Gastrocnemius medialis (tissue), 4 donors: ENCODE results near the gene PLCG1. TPM values are rescaled to one million over a fixed set of nuclear protein-coding genes. Genes with fewer than 3 reads are reported as not detected.

Source experiments
- ATAC-seq, 2 donors: fragments of 150-250 bp; one replicate each; pipeline ENCODE4 v1.9.1; 2016
- DNase-seq, 2 donors: peaks; one replicate each; pipeline ENCODE4 v3.0.0-alpha.2; 2019
- H3K27ac ChIP-seq, 4 donors: fragments of 200-600 bp; sonication (generic); 1 replicate in 1 of 4; 2 replicates in 3 of 4; pipeline ENCODE4 v1.5.1; 2016 to 2018; ENCODE audit warnings: mild to moderate bottlenecking in 2 of 4, moderate library complexity in 1 of 4
- H3K27me3 ChIP-seq, 3 donors: fragments of 200-600 bp; sonication (generic) in 2 of 3; 1 replicate in 1 of 3; 2 replicates in 2 of 3; pipeline versions ENCODE4 v1.5.1 to v1.6.0; 2016 to 2019; ENCODE audit warnings: mild to moderate bottlenecking in 1 of 3, moderate library complexity in 1 of 3
- H3K36me3 ChIP-seq, 2 donors: fragments of 200-600 bp; sonication (generic) in 1 of 2; one replicate each; pipeline ENCODE4 v1.5.1; 2017 to 2018
- H3K4me1 ChIP-seq, 2 donors: fragments of 200-600 bp; sonication (generic) in 1 of 2; one replicate each; pipeline ENCODE4 v1.5.1; 2016 to 2017; ENCODE audit warnings: mild to moderate bottlenecking in 2 of 2
- H3K4me3 ChIP-seq, 4 donors: fragments of 200-600 bp; sonication (generic) in 3 of 4; 1 replicate in 1 of 4; 2 replicates in 3 of 4; pipeline ENCODE4 v1.5.1; 2016 to 2019; ENCODE audit warnings: mild to moderate bottlenecking in 2 of 4
- H3K9me3 ChIP-seq, 3 donors: fragments of 200-600 bp; sonication (generic) in 2 of 3; 1 replicate in 1 of 3; 2 replicates in 2 of 3; pipeline ENCODE4 v1.5.1; 2016 to 2019
- POLR2A ChIP-seq, 2 donors: fragments of 450-650 bp; IDR thresholded peaks; one replicate each; pipeline ENCODE4 v1.6.1; 2017; ENCODE audit warnings: antibody characterized with exemption in 2 of 2, mild to moderate bottlenecking in 2 of 2, moderate library complexity in 2 of 2
- in situ Hi-C, 4 donors: fragments of 200-750 bp; cut with MboI; loops; one replicate each; pipeline versions ENCODE4 v1.15.0 to v1.8.0; 2017; ENCODE audit warnings: low sequenced_read_pairs in 4 of 4
- intact Hi-C: fragments of 100-400 bp; cut with DNase I; formaldehyde crosslinking; loops from one replicate; pipeline ENCODE4 v1.15.1; 2023; ENCODE audit warnings: low total_unique reads
- total RNA-seq, 4 donors: library from RNA; depleted of rRNA; stranded (reverse); fragments of >200 nt; gene quantifications; one replicate each; pipeline versions ENCODE4 v1.1.0 to v1.2.3, GENCODE V29; 2016
- TF ChIP-seq, protein P1 (sequence below), 5 experiments: fragments of 450-650 bp in 3 of 5; fragments of 200-600 bp in 2 of 5; sonication (generic) in 2 of 5; IDR thresholded peaks in 4 of 5; conservative IDR thresholded peaks in 1 of 5; 1 replicate in 4 of 5; 2 replicates in 1 of 5; pipeline ENCODE4 v1.5.1; 2016 to 2019; ENCODE audit warnings: antibody characterized with exemption in 5 of 5, mild to moderate bottlenecking in 3 of 5, moderate library complexity in 3 of 5

The PLCG1 gene
- total RNA-seq, 4 donors from 2014 or later, result 19.9 to 58.0 (median 35.0) TPM

- H3K27me3 ChIP-seq, result no peaks in the 10 kb centered on the region
- in situ Hi-C loops, result no loop called here
- TF ChIP-seq POLR2A (IDR thresholded peaks at IDR 0.05), result no peak
- TF ChIP-seq, protein P1, sequence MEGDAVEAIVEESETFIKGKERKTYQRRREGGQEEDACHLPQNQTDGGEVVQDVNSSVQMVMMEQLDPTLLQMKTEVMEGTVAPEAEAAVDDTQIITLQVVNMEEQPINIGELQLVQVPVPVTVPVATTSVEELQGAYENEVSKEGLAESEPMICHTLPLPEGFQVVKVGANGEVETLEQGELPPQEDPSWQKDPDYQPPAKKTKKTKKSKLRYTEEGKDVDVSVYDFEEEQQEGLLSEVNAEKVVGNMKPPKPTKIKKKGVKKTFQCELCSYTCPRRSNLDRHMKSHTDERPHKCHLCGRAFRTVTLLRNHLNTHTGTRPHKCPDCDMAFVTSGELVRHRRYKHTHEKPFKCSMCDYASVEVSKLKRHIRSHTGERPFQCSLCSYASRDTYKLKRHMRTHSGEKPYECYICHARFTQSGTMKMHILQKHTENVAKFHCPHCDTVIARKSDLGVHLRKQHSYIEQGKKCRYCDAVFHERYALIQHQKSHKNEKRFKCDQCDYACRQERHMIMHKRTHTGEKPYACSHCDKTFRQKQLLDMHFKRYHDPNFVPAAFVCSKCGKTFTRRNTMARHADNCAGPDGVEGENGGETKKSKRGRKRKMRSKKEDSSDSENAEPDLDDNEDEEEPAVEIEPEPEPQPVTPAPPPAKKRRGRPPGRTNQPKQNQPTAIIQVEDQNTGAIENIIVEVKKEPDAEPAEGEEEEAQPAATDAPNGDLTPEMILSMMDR (IDR thresholded peaks at IDR 0.05 in 4 of 5, conservative IDR thresholded peaks at IDR 0.05 in 1 of 5), result no peak
- intact Hi-C loops, result no loop called here
- no peaks in the 10 kb centered on the region for H3K9me3 ChIP-seq
- H3K36me3 ChIP-seq, result peaks cover 0 to 5% of the 10 kb centered on the region in 2 donors
- no peak overlapping the region for H3K27ac ChIP-seq
- H3K4me3 ChIP-seq, result no peak overlapping the region
- H3K4me1 ChIP-seq, result peaks cover 23 to 34% of the 10 kb centered on the region in 2 donors
- DNase-seq (peak in 1 of 2 donors; percentile 8), ATAC-seq (no peak)
Measured at GRCh38 chr20:41183391-41183790, 46.0 kb downstream of the PLCG1 start.

DNA sequence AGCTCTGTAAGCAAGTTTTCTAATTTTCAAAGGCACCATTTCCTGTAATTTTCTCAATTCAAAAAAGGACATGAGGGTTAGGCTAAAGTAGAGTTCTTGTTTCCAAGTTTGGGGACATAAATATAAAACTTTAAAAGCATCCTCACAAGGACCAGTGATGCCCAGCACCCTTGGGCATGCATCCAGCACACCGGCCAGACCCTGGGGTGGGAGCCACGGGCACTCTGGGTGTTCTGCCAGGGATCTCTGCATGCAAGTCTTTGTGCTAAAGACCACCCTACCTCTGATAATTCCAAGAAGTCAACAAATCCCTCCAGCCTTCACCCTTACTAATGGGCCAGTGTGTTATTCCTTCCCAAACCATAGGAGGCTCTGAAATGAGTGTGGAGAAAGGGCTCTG lies 46.5 kb downstream of the PLCG1 start:
- H3K4me1 ChIP-seq, result peaks cover 18 to 30% of the 10 kb centered on the region in 2 donors
- in situ Hi-C loops (no loop called here), intact Hi-C loops (loop anchor here (2.0 kb wide), 1 partner anchor 49 kb away; no protein-coding TSS in a partner anchor)
- no peak overlapping the region for H3K4me3 ChIP-seq
- no peak for ATAC-seq
- H3K27ac ChIP-seq, result no peak overlapping the region
- peaks cover 0 to 5% of the 10 kb centered on the region in 2 donors for H3K36me3 ChIP-seq
- no peaks in the 10 kb centered on the region for H3K9me3 ChIP-seq
- H3K27me3 ChIP-seq, result no peaks in the 10 kb centered on the region
- no peak for DNase-seq
- TF ChIP-seq POLR2A (IDR thresholded peaks at IDR 0.05), result no peak
- TF ChIP-seq, protein P1 (IDR thresholded peaks at IDR 0.05 in 4 of 5, conservative IDR thresholded peaks at IDR 0.05 in 1 of 5), result no peak

DNA sequence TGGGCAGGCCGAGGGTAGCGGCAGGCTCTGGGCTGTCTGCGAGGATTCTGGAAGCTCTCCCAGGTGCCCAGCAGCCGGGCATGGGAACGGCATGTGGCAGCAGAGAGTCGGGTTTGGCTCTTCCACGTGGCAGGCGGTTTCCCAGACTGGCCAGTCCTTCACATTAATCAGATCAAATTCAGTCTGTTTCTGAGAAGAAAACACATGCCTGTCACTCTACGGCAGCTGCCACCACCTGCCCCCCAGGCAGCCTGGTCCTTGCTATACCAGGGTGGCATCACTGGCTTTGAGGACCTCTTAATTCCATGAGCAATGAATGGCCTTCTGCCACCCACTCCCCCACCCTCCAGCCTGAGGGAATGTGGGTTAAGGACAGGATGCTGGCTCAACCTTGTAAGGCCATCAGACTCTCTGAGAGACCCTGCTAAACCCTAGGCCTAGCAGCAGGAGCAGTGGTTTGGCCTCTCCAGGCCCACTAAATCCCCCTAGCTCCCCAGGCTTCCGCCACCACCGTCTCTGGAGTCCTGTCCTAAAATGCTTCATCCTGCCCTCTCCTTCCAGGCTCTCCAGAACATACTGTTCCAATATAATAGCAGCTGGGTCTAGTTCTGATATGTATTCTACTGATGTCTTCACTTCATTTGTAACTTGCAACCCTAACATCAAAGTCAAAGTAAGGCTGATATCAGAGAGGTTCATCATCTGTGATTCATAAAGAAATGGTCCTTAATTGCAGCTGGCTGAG lies 47.8 kb downstream of the PLCG1 start:
- peak; percentile 82 to 90 for ATAC-seq
- H3K27me3 ChIP-seq, result no peaks in the 10 kb centered on the region
- peak overlapping the region; percentile 34 to 76 (median 59) for H3K27ac ChIP-seq
- in situ Hi-C loops (no loop called here), intact Hi-C loops (loop anchor here (2.0 kb wide), 1 partner anchor 48 kb away; no protein-coding TSS in a partner anchor)
- H3K4me1 ChIP-seq, result peaks cover 13 to 20% of the 10 kb centered on the region in 2 donors
- H3K4me3 ChIP-seq, result no peak overlapping the region
- H3K36me3 ChIP-seq, result peaks cover 0 to 5% of the 10 kb centered on the region in 2 donors
- peak; percentile 44 to 65 for DNase-seq
- TF ChIP-seq, protein P1 (IDR thresholded peaks at IDR 0.05 in 4 of 5, conservative IDR thresholded peaks at IDR 0.05 in 1 of 5), result peak in 4 of 5 experiments; percentile 22 to 49 (median 42)
- no peak for TF ChIP-seq POLR2A (IDR thresholded peaks at IDR 0.05)
- H3K9me3 ChIP-seq, result no peaks in the 10 kb centered on the region

- Histone ChIP-seq H3K4me3 (no peak overlapping the region), H3K27ac (no peak overlapping the region), H3K27me3 (no peaks in the 10 kb centered on the region), H3K4me1 (peaks cover 13 to 26% of the 10 kb centered on the region in 2 donors), H3K36me3 (no peaks in the 10 kb centered on the region), H3K9me3 (no peaks in the 10 kb centered on the region)
- intact Hi-C loops (no loop called here), in situ Hi-C loops (no loop called here)
- ATAC-seq (no peak), DNase-seq (no peak)
- no peak for TF ChIP-seq POLR2A (IDR thresholded peaks at IDR 0.05)
- TF ChIP-seq, protein P1 (IDR thresholded peaks at IDR 0.05 in 4 of 5, conservative IDR thresholded peaks at IDR 0.05 in 1 of 5), result no peak
Measured at GRCh38 chr20:41187668-41188067, 50.3 kb downstream of the PLCG1 start.
